ENCODE measurements around the gene NCKAP5. TPM values are rescaled to one million over a fixed set of nuclear protein-coding genes. Genes with fewer than 3 reads are reported as not detected.

The NCKAP5 gene
- total and polyA plus RNA-seq, 2 donors (not counting 1 experiment from before 2014, with no cell fraction given), result not detected

DNA sequence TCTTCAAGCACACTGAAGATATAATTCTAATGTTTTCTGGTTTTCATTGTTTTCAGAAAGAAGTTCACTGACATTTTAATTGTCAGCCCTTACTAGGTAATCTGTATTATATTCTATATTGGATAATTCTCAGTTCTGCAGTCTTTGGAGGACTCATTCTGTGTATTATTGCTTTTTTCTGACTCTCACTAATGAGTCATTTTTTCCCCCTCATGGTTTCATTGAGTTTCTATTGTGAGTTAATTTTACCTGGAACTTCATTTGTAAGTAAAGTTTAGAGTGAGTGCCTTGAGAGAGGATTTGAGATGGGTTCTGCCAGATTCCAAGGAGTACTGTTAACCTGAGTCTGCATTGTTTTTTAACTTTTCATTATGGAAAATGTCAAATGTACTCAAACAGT, 807.9 kb downstream of the NCKAP5 start:
- H3K9me3 Mint-ChIP-seq (ENCODE audit: insufficient read depth), result no peaks in the 10 kb centered on the region
- intact Hi-C loops (cut with micrococcal nuclease), result no loop called here
- ChIA-PET POLR2A (no interaction called here), CTCF (no interaction called here)
- no peak overlapping the region for H3K4me3 Mint-ChIP-seq
- Histone ChIP-seq H3K4me2 (replicated peaks; ENCODE audit: low read depth, low read length, poor library complexity, severe bottlenecking) (no peak overlapping the region), H3K36me3 (replicated peaks in 1 of 2; ENCODE audit: control extremely low read depth in 1 of 2, control insufficient read depth in 1 of 2, extremely low read depth in 1 of 2, insufficient read depth in 2 of 2, low read length in 1 of 2) (no peaks in the 10 kb centered on the region), H3K9me3 (ENCODE audit: control extremely low read depth in 1 of 3, control insufficient read depth in 2 of 3, insufficient read depth in 1 of 3, low read length in 2 of 3) (no peaks in the 10 kb centered on the region), H3K4me1 (ENCODE audit: control insufficient read depth in 2 of 2, insufficient read depth in 2 of 2, low read length in 2 of 2) (no peaks in the 10 kb centered on the region), H2AFZ (ENCODE audit: insufficient read depth, low read depth, low read length, poor library complexity, severe bottlenecking) (no peak overlapping the region), H3K79me2 (ENCODE audit: control insufficient read depth, insufficient read depth, low read length) (no peaks in the 10 kb centered on the region), H4K20me1 (ENCODE audit: control insufficient read depth, insufficient read depth, low read length, poor library complexity, severe bottlenecking) (no peaks in the 10 kb centered on the region), H3K4me3 (ENCODE audit: control extremely low read depth in 1 of 5, extremely low read depth in 1 of 5, insufficient read depth in 1 of 5, low read depth in 2 of 5, low read length in 4 of 5) (no peak overlapping the region), H3K27me3 (replicated peaks in 1 of 4; ENCODE audit: control extremely low read depth in 1 of 4, control insufficient read depth in 3 of 4, insufficient read depth in 4 of 4, low read length in 3 of 4) (no peaks in the 10 kb centered on the region), H3K9ac (ENCODE audit: low read length) (no peak overlapping the region), H3K27ac (ENCODE audit: low read length in 2 of 2) (no peak overlapping the region)
- H3K27me3 Mint-ChIP-seq, result no peaks in the 10 kb centered on the region
- no peaks in the 10 kb centered on the region for H3K4me1 Mint-ChIP-seq
- DNase-seq (no peak), ATAC-seq (ENCODE audit: low read depth) (no peak)
- no peak for TF ChIP-seq CTCF (IDR thresholded peaks at IDR 0.05)
- no peak for TF ChIP-seq EZH2 (IDR thresholded peaks at IDR 0.05; ENCODE audit: borderline replicate concordance, insufficient read depth, low read depth, low read length, poor library complexity, severe bottlenecking)
- no peak overlapping the region for H3K27ac Mint-ChIP-seq

GRCh38 chr2:132758995-132759394, 809.3 kb downstream of the NCKAP5 start:
- Histone ChIP-seq H4K20me1 (ENCODE audit: control insufficient read depth, insufficient read depth, low read length, poor library complexity, severe bottlenecking) (no peaks in the 10 kb centered on the region), H2AFZ (ENCODE audit: insufficient read depth, low read depth, low read length, poor library complexity, severe bottlenecking) (no peak overlapping the region), H3K27ac (ENCODE audit: low read length in 2 of 2) (no peak overlapping the region), H3K4me2 (replicated peaks; ENCODE audit: low read depth, low read length, poor library complexity, severe bottlenecking) (no peak overlapping the region), H3K4me1 (ENCODE audit: control insufficient read depth in 2 of 2, insufficient read depth in 2 of 2, low read length in 2 of 2) (no peaks in the 10 kb centered on the region), H3K9me3 (ENCODE audit: control extremely low read depth in 1 of 3, control insufficient read depth in 2 of 3, insufficient read depth in 1 of 3, low read length in 2 of 3) (no peaks in the 10 kb centered on the region), H3K4me3 (ENCODE audit: control extremely low read depth in 1 of 5, extremely low read depth in 1 of 5, insufficient read depth in 1 of 5, low read depth in 2 of 5, low read length in 4 of 5) (no peak overlapping the region), H3K36me3 (replicated peaks in 1 of 2; ENCODE audit: control extremely low read depth in 1 of 2, control insufficient read depth in 1 of 2, extremely low read depth in 1 of 2, insufficient read depth in 2 of 2, low read length in 1 of 2) (no peaks in the 10 kb centered on the region), H3K79me2 (ENCODE audit: control insufficient read depth, insufficient read depth, low read length) (no peaks in the 10 kb centered on the region), H3K27me3 (replicated peaks in 1 of 4; ENCODE audit: control extremely low read depth in 1 of 4, control insufficient read depth in 3 of 4, insufficient read depth in 4 of 4, low read length in 3 of 4) (no peaks in the 10 kb centered on the region), H3K9ac (ENCODE audit: low read length) (no peak overlapping the region)
- Mint-ChIP-seq H3K27ac (no peak overlapping the region), H3K4me1 (no peaks in the 10 kb centered on the region), H3K4me3 (no peak overlapping the region), H3K9me3 (ENCODE audit: insufficient read depth) (no peaks in the 10 kb centered on the region), H3K27me3 (no peaks in the 10 kb centered on the region)
- TF ChIP-seq EZH2 (IDR thresholded peaks at IDR 0.05; ENCODE audit: borderline replicate concordance, insufficient read depth, low read depth, low read length, poor library complexity, severe bottlenecking), result no peak
- no peak for TF ChIP-seq CTCF (IDR thresholded peaks at IDR 0.05)
- ATAC-seq (ENCODE audit: low read depth), result no peak
- ChIA-PET POLR2A (no interaction called here), CTCF (no interaction called here)
- intact Hi-C loops (cut with micrococcal nuclease), result no loop called here
- DNase-seq, result no peak
